ENCODE data around the gene KSR1. TPM values are rescaled to one million over a fixed set of nuclear protein-coding genes. Genes with fewer than 3 reads are reported as not detected.
A peak's percentile ranks its signal among the peaks of the same experiment; 100 is the strongest.

The KSR1 gene
- total and polyA plus RNA-seq, 9 of the 15 experiments (the other 6 are each of a cell fraction or from before 2014, with no cell fraction given): 1.4 to 51.7 (median 18.4) TPM

DNA sequence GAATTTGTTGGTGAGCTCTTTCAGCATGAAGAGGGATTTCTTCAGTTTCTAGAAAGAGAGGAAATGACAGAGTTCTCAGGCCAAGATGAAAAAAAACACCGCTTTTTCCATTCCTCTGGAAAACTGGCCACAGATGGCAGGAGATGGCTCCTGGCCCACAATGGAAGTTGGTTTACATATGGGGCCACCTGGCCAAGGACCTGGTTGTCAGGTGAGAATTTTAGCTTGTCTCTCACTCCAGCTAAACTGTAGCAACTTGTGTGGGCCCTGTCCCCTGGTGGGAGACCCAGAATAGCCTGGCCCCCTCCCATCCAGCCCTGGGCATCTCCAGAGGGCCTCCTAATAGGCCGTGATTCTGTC is 208.3 kb downstream of the KSR1 start (continued):
- no peak for TF ChIP-seq NR4A1 (CRISPR knock-in tag; IDR thresholded peaks at IDR 0.05)
- TF ChIP-seq NR4A1 (tag; IDR thresholded peaks at IDR 0.05): no peak

DNA sequence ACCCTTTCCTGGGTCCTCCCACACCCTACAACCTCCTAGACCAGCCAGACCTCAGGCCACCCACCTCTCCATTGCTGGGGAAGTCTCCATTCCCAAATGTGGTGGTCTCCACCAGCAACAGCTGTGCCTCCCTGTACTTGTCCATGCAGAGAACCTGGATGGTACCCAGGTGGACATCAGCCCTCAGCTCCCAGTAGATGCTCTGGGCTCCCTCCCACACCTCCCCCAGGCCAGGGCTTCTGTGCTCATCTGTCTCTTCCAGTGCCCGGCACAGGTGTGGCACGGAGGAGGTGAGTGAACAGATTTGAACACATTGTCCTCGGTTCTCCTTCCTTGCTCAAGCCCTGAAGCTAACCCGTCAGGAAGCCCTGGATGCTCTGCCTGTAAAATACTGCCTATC is 209.3 kb downstream of the KSR1 start:
- Histone ChIP-seq H3K9me3 (replicated peaks; ENCODE audit: control insufficient read depth, insufficient read depth, low read depth, low read length) (no peaks in the 10 kb centered on the region), H3K79me2 (ENCODE audit: control insufficient read depth, insufficient read depth, low read length) (no peaks in the 10 kb centered on the region), H2AFZ (ENCODE audit: low read depth, low read length) (no peak overlapping the region), H3K27ac (ENCODE audit: extremely low read depth, low read depth, low read length) (no peak overlapping the region), H3K4me1 (replicated peaks in 1 of 2; ENCODE audit: control insufficient read depth in 2 of 2, insufficient read depth in 2 of 2, low read length in 2 of 2) (no peaks in the 10 kb centered on the region), H3K4me2 (ENCODE audit: insufficient read depth, low read length) (no peak overlapping the region), H4K20me1 (replicated peaks; ENCODE audit: control insufficient read depth, insufficient read depth, low read length) (no peaks in the 10 kb centered on the region), H3K36me3 (ENCODE audit: control insufficient read depth, insufficient read depth, low read length) (no peaks in the 10 kb centered on the region), H3K9me1 (ENCODE audit: control insufficient read depth, insufficient read depth, low read length) (no peaks in the 10 kb centered on the region), H3K4me3 (no peak overlapping the region), H3K27me3 (ENCODE audit: control insufficient read depth in 2 of 2, insufficient read depth in 2 of 2, low read length in 2 of 2) (peaks cover 0 to 19% of the 10 kb centered on the region in 2 experiments; a peak in 3 of 5 replicates), H3K9ac (ENCODE audit: insufficient read depth in 1 of 2, low read depth in 2 of 2, low read length in 2 of 2) (peak overlapping the region in 1 of 2 experiments; percentile 35; a peak in 1 of 4 replicates)
- FAIRE-seq (no peak), ATAC-seq (no peak), DNase-seq (ENCODE audit: extremely low read depth in 1 of 4, low spot score in 3 of 4) (no peak)
- POLR2A ChIA-PET: no interaction called here
- BruUV-seq (replicated peaks): no TSS peak
- intact Hi-C loops (cut with micrococcal nuclease): no loop called here
- in situ Hi-C loops (cut with MboI): loop anchor here (10.0 kb wide), 1 partner anchor 79 kb away; no protein-coding TSS in a partner anchor
- CTCF ChIA-PET (ENCODE audit: low intra/inter-chr PET ratio): no interaction called here
- 0% methylated on average over 4 of the region's 4 CpGs for WGBS (ENCODE audit: insufficient coverage, low coverage, missing lambda C conversion rate)
- TF ChIP-seq, protein P1, sequence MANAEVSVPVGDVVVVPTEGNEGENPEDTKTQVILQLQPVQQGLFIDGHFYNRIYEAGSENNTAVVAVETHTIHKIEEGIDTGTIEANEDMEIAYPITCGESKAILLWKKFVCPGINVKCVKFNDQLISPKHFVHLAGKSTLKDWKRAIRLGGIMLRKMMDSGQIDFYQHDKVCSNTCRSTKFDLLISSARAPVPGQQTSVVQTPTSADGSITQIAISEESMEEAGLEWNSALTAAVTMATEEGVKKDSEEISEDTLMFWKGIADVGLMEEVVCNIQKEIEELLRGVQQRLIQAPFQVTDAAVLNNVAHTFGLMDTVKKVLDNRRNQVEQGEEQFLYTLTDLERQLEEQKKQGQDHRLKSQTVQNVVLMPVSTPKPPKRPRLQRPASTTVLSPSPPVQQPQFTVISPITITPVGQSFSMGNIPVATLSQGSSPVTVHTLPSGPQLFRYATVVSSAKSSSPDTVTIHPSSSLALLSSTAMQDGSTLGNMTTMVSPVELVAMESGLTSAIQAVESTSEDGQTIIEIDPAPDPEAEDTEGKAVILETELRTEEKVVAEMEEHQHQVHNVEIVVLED (CRISPR knock-in tag; IDR thresholded peaks at IDR 0.05): no peak
- TF ChIP-seq, protein P2, sequence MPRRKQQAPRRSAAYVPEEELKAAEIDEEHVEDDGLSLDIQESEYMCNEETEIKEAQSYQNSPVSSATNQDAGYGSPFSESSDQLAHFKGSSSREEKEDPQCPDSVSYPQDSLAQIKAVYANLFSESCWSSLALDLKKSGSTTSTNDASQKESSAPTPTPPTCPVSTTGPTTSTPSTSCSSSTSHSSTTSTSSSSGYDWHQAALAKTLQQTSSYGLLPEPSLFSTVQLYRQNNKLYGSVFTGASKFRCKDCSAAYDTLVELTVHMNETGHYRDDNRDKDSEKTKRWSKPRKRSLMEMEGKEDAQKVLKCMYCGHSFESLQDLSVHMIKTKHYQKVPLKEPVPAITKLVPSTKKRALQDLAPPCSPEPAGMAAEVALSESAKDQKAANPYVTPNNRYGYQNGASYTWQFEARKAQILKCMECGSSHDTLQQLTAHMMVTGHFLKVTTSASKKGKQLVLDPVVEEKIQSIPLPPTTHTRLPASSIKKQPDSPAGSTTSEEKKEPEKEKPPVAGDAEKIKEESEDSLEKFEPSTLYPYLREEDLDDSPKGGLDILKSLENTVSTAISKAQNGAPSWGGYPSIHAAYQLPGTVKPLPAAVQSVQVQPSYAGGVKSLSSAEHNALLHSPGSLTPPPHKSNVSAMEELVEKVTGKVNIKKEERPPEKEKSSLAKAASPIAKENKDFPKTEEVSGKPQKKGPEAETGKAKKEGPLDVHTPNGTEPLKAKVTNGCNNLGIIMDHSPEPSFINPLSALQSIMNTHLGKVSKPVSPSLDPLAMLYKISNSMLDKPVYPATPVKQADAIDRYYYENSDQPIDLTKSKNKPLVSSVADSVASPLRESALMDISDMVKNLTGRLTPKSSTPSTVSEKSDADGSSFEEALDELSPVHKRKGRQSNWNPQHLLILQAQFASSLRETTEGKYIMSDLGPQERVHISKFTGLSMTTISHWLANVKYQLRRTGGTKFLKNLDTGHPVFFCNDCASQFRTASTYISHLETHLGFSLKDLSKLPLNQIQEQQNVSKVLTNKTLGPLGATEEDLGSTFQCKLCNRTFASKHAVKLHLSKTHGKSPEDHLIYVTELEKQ (CRISPR knock-in tag; IDR thresholded peaks at IDR 0.05): no peak
- no peak for TF ChIP-seq ZNF24 (IDR thresholded peaks at IDR 0.05)
- TF ChIP-seq, protein P3, sequence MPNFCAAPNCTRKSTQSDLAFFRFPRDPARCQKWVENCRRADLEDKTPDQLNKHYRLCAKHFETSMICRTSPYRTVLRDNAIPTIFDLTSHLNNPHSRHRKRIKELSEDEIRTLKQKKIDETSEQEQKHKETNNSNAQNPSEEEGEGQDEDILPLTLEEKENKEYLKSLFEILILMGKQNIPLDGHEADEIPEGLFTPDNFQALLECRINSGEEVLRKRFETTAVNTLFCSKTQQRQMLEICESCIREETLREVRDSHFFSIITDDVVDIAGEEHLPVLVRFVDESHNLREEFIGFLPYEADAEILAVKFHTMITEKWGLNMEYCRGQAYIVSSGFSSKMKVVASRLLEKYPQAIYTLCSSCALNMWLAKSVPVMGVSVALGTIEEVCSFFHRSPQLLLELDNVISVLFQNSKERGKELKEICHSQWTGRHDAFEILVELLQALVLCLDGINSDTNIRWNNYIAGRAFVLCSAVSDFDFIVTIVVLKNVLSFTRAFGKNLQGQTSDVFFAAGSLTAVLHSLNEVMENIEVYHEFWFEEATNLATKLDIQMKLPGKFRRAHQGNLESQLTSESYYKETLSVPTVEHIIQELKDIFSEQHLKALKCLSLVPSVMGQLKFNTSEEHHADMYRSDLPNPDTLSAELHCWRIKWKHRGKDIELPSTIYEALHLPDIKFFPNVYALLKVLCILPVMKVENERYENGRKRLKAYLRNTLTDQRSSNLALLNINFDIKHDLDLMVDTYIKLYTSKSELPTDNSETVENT (CRISPR knock-in tag; IDR thresholded peaks at IDR 0.05): no peak
- no peak for TF ChIP-seq ZNF444 (CRISPR knock-in tag; IDR thresholded peaks at IDR 0.05)
- TF ChIP-seq SRSF7 (optimal IDR thresholded peaks at IDR 0.05; ENCODE audit: low read depth, low read length): no peak
- TF ChIP-seq JUNB (CRISPR knock-in tag; conservative IDR thresholded peaks at IDR 0.05): no peak
- TF ChIP-seq ZBED1 (IDR thresholded peaks at IDR 0.05): no peak
- TF ChIP-seq, protein P4, sequence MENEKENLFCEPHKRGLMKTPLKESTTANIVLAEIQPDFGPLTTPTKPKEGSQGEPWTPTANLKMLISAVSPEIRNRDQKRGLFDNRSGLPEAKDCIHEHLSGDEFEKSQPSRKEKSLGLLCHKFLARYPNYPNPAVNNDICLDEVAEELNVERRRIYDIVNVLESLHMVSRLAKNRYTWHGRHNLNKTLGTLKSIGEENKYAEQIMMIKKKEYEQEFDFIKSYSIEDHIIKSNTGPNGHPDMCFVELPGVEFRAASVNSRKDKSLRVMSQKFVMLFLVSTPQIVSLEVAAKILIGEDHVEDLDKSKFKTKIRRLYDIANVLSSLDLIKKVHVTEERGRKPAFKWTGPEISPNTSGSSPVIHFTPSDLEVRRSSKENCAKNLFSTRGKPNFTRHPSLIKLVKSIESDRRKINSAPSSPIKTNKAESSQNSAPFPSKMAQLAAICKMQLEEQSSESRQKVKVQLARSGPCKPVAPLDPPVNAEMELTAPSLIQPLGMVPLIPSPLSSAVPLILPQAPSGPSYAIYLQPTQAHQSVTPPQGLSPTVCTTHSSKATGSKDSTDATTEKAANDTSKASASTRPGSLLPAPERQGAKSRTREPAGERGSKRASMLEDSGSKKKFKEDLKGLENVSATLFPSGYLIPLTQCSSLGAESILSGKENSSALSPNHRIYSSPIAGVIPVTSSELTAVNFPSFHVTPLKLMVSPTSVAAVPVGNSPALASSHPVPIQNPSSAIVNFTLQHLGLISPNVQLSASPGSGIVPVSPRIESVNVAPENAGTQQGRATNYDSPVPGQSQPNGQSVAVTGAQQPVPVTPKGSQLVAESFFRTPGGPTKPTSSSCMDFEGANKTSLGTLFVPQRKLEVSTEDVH (IDR thresholded peaks at IDR 0.05; ENCODE audit: low read depth, partially characterized antibody): no peak
